ENCODE measurements around the gene PRUNE1.
A peak's percentile ranks its signal among the peaks of the same experiment; 100 is the strongest.

Gene PRUNE1

GRCh38 chr1:151067185-151067584 lies 58.9 kb downstream of the PRUNE1 start:
- peak overlapping the region in 2 of 3 experiments; percentile 31 to 44 for H3K27ac Mint-ChIP-seq
- no peak for TF ChIP-seq CTCF (IDR thresholded peaks at IDR 0.05; ENCODE audit: unreplicated experiment in 3 of 3)
- peaks cover 30% of the 10 kb centered on the region for H3K36me3 Mint-ChIP-seq (ENCODE audit: low read depth)
- peaks cover 38% of the 10 kb centered on the region for H3K4me1 Mint-ChIP-seq
- no peaks in the 10 kb centered on the region for H3K27me3 Mint-ChIP-seq (ENCODE audit: low read depth)
- H3K4me3 Mint-ChIP-seq = no peak overlapping the region
- no peaks in the 10 kb centered on the region for H3K9me3 Mint-ChIP-seq

- H3K4me1 Mint-ChIP-seq = peaks cover 29% of the 10 kb centered on the region
- TF ChIP-seq CTCF (IDR thresholded peaks at IDR 0.05; ENCODE audit: unreplicated experiment in 3 of 3) = no peak
- peak overlapping the region; percentile 70 to 95 (median 85) for H3K4me3 Mint-ChIP-seq
- H3K27me3 Mint-ChIP-seq (ENCODE audit: low read depth) = no peaks in the 10 kb centered on the region
- no peaks in the 10 kb centered on the region for H3K9me3 Mint-ChIP-seq
- peak overlapping the region; percentile 93 to 100 (median 96) for H3K27ac Mint-ChIP-seq
- peaks cover 34% of the 10 kb centered on the region for H3K36me3 Mint-ChIP-seq (ENCODE audit: low read depth)
Observed at GRCh38 chr1:151069103-151069486, 60.8 kb downstream of the PRUNE1 start.

GRCh38 chr1:151070474-151071276 lies 62.4 kb downstream of the PRUNE1 start, which contains the start of gene GABPB2:
GABPB2 (plus strand) TSS chr1:151070761; CDS start chr1:151088190, 17,429 bp downstream.
- no peaks in the 10 kb centered on the region for H3K27me3 Mint-ChIP-seq (ENCODE audit: low read depth)
- peaks cover 26% of the 10 kb centered on the region for H3K36me3 Mint-ChIP-seq (ENCODE audit: low read depth)
- peak; percentile 96 to 97 (median 97) for TF ChIP-seq CTCF (IDR thresholded peaks at IDR 0.05; ENCODE audit: unreplicated experiment in 3 of 3)
- H3K27ac Mint-ChIP-seq = peak within 1 kb of the TSS; percentile 100
- peak within 1 kb of the TSS; percentile 95 for H3K4me3 Mint-ChIP-seq
- H3K4me1 Mint-ChIP-seq = peaks cover 15% of the 10 kb centered on the region
- H3K9me3 Mint-ChIP-seq = no peaks in the 10 kb centered on the region

GRCh38 chr1:151072224-151072623 lies 64.0 kb downstream of the PRUNE1 start:
- Mint-ChIP-seq H3K4me1 (peaks cover 14% of the 10 kb centered on the region), H3K27ac (peak overlapping the region; percentile 97 to 100 (median 100)), H3K27me3 (ENCODE audit: low read depth) (no peaks in the 10 kb centered on the region), H3K4me3 (peak overlapping the region; percentile 95), H3K9me3 (no peaks in the 10 kb centered on the region), H3K36me3 (ENCODE audit: low read depth) (peaks cover 20% of the 10 kb centered on the region)
- no peak for TF ChIP-seq CTCF (IDR thresholded peaks at IDR 0.05; ENCODE audit: unreplicated experiment in 3 of 3)

All from nephron (organoid).